Measurements from ENCODE around the gene ZNF628.
A peak's percentile ranks its signal among the peaks of the same experiment; 100 is the strongest.

Gene ZNF628

DNA sequence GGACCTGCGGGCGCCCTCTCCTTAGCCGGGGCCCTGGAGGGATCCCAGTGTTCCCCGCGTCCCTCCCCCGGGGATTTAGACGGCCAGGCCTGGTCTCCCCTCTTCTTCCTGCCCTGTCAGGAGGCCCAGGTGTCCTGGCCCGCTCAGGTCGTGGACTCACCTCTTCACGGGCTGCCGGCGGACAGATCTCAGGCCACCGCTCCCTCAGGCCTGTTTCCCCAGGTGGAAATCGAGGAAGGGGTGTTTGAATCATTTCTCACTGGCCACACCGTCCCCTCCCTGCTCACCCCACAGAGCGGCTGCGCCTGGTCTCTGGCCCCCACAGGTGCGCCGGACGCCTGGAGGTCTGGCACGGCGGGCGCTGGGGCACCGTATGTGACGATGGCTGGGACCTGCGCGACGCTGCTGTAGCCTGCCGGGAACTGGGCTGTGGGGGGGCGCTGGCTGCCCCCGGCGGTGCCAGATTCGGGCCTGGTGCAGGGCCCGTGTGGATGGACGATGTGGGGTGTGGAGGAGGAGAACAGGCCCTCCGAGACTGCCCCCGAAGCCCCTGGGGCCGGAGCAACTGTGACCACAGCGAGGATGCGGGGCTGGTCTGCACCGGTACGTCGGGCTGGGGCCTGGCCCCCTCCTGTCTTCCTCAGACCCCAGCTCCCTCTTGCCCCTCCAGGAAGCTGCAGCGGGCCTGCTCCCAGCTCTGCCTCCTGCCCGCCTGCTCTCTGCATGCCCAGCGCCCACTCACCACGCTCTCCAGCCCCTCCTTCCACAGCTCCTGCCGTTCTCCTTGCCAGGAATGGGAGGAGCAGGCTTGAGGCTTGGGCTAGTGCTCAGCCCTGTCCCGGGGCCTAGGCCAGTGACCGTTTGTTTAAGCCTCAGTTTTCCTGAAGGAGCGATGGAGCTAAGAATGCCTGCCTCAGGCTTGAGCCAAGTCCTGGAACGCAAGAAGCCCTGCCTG, 14.3 kb downstream of the ZNF628 start:
- TF ChIP-seq CSDC2 (CRISPR knock-in tag; IDR thresholded peaks at IDR 0.05): no peak
- no peak for TF ChIP-seq PPARA (CRISPR knock-in tag; IDR thresholded peaks at IDR 0.05; ENCODE audit: borderline replicate concordance)
- TF ChIP-seq, protein P1, sequence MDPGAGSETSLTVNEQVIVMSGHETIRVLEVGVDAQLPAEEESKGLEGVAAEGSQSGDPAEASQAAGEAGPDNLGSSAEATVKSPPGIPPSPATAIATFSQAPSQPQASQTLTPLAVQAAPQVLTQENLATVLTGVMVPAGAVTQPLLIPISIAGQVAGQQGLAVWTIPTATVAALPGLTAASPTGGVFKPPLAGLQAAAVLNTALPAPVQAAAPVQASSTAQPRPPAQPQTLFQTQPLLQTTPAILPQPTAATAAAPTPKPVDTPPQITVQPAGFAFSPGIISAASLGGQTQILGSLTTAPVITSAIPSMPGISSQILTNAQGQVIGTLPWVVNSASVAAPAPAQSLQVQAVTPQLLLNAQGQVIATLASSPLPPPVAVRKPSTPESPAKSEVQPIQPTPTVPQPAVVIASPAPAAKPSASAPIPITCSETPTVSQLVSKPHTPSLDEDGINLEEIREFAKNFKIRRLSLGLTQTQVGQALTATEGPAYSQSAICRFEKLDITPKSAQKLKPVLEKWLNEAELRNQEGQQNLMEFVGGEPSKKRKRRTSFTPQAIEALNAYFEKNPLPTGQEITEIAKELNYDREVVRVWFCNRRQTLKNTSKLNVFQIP (CRISPR knock-in tag; IDR thresholded peaks at IDR 0.05; ENCODE audit: borderline replicate concordance, low read depth): no peak
- no peak for TF ChIP-seq GLIS3 (CRISPR knock-in tag; IDR thresholded peaks at IDR 0.05)
- ATAC-seq: peak; percentile 4; the same call in 2 of the 3 replicates

DNA sequence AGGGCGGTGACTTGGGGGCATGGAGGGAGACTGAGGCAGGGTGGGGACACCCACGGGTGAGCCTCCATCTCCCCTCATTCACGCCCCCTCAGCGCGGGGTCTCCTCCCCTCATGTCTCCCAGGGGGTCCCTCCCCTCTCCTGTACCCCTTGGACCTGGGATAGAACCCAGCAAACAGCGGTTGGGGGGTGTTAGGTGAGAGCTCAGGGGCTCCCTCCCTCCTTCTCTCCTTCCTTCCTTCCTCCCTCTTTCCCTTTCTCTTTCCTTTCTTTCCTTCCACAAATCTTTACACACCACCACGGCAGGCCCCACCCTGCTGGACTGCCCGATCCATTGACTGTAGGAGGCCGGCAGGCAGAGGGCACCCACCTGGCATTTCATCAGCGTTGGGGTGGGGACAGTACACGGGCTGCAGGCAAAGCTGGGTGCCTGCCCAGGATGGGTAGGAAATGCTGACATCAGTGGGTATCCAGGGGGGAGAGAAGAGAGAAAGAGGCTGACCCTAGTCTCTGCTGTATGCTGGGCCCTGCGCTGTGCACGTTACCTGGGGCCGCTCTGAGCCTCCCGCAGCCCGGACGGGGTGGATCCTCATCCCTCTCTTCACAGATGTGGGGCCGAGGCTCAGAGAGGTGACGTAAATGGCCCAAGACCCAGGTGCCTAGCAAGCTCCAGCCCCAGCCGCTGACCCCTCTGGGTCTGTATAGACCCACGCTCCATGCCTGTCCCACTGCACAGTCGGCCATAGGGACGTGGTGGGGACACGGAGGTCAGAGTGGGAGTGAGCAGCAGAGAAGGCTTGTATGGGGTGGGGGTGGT, 15.3 kb downstream of the ZNF628 start:
- ATAC-seq: no peak
- TF ChIP-seq GLIS3 (CRISPR knock-in tag; IDR thresholded peaks at IDR 0.05) (no peak), ZC3H10 (CRISPR knock-in tag; IDR thresholded peaks at IDR 0.05) (no peak), ZFP30 (CRISPR knock-in tag; IDR thresholded peaks at IDR 0.05) (no peak)
- TF ChIP-seq, protein P1 (CRISPR knock-in tag; IDR thresholded peaks at IDR 0.05; ENCODE audit: borderline replicate concordance, low read depth): no peak
- TF ChIP-seq, protein P2, sequence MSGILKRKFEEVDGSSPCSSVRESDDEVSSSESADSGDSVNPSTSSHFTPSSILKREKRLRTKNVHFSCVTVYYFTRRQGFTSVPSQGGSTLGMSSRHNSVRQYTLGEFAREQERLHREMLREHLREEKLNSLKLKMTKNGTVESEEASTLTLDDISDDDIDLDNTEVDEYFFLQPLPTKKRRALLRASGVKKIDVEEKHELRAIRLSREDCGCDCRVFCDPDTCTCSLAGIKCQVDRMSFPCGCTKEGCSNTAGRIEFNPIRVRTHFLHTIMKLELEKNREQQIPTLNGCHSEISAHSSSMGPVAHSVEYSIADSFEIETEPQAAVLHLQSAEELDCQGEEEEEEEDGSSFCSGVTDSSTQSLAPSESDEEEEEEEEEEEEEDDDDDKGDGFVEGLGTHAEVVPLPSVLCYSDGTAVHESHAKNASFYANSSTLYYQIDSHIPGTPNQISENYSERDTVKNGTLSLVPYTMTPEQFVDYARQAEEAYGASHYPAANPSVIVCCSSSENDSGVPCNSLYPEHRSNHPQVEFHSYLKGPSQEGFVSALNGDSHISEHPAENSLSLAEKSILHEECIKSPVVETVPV (CRISPR knock-in tag; IDR thresholded peaks at IDR 0.05): no peak

DNA sequence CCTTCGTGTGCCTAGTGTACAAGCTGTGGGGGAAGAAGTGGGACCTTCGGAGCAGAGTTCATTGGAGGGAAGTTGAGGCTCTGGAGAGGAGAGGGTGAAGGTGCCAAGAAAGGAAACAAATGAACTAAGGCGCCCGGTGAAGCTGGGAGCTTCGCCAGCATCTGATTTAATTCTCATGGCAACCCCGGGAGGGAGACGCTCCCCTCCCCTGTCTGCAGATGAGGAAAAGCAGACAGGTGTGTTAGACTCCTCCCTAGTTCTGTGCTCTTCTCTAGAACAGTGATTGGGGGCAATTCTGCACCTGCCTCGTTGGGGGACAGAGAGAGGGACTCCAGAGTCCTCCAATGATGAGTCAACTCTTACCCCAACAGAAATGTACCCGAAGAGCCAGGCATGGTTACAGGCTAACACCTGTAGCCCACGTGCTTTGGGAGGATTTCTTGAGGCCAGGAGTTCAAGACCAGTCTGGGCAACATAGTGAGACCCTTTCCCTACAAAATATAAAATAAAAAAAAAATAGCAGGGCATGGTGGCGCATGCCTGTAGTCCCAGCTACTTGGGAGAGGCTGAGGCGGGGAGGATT, 16.0 kb downstream of the ZNF628 start:
- no peak for ATAC-seq
- no peak for TF ChIP-seq TCF4 (CRISPR knock-in tag; IDR thresholded peaks at IDR 0.05; ENCODE audit: borderline replicate concordance)
- TF ChIP-seq, protein P3, sequence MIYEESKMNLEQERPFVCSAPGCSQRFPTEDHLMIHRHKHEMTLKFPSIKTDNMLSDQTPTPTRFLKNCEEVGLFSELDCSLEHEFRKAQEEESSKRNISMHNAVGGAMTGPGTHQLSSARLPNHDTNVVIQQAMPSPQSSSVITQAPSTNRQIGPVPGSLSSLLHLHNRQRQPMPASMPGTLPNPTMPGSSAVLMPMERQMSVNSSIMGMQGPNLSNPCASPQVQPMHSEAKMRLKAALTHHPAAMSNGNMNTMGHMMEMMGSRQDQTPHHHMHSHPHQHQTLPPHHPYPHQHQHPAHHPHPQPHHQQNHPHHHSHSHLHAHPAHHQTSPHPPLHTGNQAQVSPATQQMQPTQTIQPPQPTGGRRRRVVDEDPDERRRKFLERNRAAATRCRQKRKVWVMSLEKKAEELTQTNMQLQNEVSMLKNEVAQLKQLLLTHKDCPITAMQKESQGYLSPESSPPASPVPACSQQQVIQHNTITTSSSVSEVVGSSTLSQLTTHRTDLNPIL (CRISPR knock-in tag; IDR thresholded peaks at IDR 0.05; ENCODE audit: low read depth): no peak
- no peak for TF ChIP-seq ARNTL (CRISPR knock-in tag; IDR thresholded peaks at IDR 0.05; ENCODE audit: borderline replicate concordance, low read depth)
- no peak for TF ChIP-seq OSR1 (CRISPR knock-in tag; IDR thresholded peaks at IDR 0.05)
- TF ChIP-seq ZNF70 (CRISPR knock-in tag; IDR thresholded peaks at IDR 0.05): no peak
- TF ChIP-seq TOX (CRISPR knock-in tag; IDR thresholded peaks at IDR 0.05; ENCODE audit: borderline replicate concordance): no peak
- no peak for TF ChIP-seq SNAI2 (CRISPR knock-in tag; IDR thresholded peaks at IDR 0.05)
- TF ChIP-seq ZFP30 (CRISPR knock-in tag; IDR thresholded peaks at IDR 0.05): no peak
- TF ChIP-seq, protein P4, sequence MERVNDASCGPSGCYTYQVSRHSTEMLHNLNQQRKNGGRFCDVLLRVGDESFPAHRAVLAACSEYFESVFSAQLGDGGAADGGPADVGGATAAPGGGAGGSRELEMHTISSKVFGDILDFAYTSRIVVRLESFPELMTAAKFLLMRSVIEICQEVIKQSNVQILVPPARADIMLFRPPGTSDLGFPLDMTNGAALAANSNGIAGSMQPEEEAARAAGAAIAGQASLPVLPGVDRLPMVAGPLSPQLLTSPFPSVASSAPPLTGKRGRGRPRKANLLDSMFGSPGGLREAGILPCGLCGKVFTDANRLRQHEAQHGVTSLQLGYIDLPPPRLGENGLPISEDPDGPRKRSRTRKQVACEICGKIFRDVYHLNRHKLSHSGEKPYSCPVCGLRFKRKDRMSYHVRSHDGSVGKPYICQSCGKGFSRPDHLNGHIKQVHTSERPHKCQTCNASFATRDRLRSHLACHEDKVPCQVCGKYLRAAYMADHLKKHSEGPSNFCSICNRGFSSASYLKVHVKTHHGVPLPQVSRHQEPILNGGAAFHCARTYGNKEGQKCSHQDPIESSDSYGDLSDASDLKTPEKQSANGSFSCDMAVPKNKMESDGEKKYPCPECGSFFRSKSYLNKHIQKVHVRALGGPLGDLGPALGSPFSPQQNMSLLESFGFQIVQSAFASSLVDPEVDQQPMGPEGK (CRISPR knock-in tag; IDR thresholded peaks at IDR 0.05; ENCODE audit: borderline replicate concordance): no peak
- no peak for TF ChIP-seq ISL1 (CRISPR knock-in tag; IDR thresholded peaks at IDR 0.05)
- no peak for TF ChIP-seq ESRRG (CRISPR knock-in tag; IDR thresholded peaks at IDR 0.05)
- TF ChIP-seq ZNF8 (CRISPR knock-in tag; IDR thresholded peaks at IDR 0.05): no peak
- TF ChIP-seq GLIS3 (CRISPR knock-in tag; IDR thresholded peaks at IDR 0.05): no peak

All from SK-N-SH treated with all-trans-retinoic acid at 6 μM for 48 hours (cell line).